Measurements from ENCODE around the gene ACTR3.

The ACTR3 gene

DNA sequence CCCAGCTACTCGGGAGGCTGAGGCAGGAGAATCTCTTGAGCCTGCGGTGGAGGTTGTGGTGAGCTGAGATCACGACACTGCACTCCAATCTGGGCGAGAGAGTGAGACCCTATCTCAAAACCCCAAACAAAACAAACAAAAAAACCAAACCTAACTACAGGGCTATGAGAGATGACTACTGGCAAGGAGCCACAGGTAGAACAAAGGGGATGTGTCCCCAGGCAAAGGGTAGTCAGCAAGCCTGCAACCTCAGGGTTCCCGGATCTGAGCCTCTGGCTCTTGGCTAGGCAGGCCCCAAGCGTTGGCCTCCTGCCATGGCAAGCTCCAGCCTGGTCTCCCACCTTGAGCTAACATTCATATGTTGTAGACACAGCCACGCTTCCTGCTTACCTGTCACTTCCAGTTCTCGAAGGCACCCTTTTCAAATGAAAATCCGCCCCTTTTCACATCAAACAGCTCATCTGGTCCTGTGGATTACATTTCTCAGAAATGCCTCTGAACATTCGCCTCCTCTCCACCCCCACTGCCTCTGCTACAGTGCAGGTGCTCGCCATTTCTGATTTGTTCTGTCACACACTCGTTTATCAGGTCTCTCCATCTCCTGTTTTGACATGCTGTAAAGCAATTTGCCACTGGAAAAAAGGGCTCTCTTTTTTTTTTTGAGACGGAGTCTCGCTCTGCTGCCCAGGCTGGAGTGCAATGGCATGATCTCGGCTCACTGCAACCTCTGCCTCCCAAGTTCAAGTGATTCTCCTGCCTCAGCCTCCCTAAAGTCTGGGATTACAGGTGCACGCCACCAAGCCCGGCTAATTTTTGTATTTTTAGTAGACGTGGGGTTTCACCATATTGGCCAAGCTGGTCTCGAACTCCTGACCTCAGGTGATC, 13.1 kb upstream of the ACTR3 start:
- no peak for DNase-seq

DNA sequence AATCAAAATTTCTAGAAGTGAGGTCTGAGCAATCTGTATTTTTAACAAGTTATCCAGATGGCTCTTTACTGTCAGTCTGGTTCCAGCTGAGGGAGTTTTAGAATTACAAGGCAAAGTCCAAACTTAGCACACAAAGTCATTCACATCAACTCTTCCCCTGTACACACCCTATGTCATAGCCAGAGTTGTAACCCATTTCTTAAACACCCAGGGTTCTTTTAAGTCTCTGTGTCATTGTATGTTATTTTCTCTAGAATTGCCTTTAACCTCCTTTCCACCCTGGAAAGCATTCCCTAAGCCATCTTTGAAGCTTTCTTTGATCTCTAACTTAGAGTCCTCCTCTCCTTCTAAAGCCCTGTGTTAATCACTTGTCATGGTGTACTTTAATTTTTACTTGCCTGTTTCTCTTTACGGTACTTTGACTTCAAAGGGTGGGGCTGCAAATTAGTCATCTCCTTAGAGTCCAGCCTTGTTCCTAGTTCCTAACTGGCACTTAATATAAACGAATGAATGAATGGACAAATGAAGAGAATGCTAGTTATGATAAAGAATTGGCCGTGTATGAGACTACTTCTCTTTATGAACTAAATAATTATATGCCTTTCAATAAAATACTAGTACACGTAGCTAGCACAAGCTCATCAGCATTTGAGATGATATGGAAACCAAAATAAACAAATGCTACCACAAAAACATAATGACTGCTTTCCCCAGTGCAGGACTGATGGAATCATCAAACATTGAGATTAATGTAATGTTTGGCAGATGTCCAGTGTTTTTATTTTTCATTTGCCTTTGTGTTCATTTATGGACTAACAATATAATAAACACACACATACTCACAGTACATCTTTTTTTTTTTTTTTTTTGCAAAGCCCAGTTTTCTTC, 11.9 kb upstream of the ACTR3 start:
- no peak for DNase-seq

DNA sequence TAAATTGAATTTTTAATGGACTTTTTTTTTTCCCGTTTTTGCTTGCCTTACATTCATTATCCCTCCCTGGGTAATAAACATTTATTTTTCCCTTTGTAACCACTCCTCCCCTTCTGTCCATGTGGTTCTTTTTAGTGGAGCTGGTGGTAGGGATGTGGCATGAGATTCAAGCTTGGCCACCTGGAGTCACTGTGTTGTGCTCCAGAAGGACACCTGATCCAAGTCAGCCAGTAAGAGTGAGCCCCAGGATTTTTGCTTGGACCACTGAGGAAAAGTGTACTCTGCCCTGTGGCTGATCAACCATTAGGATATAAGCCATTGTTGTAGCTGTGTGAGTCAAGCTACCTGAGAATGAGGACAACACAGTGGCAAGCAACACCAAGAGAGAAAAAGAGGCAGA, 11.1 kb upstream of the ACTR3 start:
- no peak for DNase-seq

DNA sequence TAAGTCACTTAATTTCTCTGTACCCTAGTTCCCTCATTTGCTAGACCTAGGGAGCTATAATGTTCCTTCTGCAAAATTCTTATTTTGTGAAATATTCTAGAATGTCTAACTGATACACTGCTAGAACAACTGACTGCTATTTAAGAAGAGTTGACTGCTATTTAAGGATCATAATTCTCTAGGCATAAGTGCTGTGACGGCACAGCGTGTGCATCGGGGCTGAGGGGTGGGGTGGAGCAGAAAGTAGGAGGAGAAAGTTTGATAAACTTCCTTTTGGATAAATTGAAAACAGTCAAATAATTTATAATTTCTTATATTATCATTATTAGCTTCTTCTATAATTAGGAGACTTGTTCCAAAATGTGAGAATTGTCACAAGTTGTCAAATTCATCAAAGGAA, 10.4 kb upstream of the ACTR3 start:
- no peak for DNase-seq

DNA sequence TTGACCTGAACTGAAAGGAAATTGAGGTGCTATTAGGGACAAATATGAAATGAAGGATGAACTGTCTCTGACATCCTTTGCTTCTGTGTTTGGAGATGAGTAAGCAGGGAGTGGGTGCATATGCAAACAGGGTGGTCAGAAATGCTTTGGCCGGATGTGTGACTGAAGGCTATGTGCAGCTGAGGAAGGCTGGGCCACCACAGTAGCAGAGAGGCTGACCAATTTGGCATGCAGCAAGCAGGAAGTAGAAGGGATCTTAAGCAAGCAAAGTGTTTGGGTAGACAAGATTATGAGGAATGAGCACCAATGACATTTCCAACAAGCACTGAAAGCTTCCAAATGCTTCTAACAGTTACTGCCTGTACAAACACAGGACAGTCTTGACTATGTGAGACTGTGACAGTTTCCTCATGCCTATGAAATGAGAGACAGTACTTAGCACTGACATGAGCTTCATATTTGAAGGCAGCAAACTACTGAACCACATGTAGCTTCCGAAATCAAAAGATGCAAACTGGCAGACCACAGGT, 3.3 kb upstream of the ACTR3 start:
- DNase-seq: no peak

DNA sequence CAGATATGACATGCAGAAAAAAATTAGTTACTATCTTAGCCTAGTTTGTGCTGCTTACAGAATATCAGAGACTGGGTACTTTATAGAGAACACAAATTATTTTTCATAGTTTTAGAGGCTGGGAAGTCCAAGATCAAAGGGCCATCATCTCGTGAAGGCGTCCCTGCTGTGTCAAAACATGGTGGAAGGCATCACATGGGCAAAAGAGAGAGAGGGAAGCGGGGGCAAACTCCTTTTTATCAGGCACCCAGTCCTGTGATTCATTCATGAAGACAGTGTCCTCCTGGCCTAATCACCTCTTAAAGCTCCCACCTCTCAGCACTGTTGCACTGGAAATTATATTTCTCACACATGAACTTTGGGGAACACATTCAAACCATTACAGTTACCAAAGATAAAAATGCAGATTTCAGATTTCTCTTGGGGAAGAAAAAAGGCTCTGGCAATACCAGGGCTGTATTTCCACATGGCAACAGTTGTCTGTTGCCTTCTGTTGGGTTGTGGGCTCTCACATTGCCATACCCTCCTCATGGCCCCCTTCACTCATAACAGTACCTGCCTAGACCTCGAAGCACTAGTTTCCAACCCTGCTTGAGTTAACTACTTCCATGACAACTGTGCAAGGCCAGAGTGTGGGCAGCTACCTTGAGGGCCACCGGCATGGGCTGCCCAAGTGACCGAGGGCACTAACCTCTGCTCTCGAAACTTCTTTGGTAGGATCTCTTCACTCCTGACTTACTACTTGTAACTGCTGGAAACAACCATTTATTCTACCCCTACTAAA, 2.7 kb upstream of the ACTR3 start:
- DNase-seq: no peak

DNA sequence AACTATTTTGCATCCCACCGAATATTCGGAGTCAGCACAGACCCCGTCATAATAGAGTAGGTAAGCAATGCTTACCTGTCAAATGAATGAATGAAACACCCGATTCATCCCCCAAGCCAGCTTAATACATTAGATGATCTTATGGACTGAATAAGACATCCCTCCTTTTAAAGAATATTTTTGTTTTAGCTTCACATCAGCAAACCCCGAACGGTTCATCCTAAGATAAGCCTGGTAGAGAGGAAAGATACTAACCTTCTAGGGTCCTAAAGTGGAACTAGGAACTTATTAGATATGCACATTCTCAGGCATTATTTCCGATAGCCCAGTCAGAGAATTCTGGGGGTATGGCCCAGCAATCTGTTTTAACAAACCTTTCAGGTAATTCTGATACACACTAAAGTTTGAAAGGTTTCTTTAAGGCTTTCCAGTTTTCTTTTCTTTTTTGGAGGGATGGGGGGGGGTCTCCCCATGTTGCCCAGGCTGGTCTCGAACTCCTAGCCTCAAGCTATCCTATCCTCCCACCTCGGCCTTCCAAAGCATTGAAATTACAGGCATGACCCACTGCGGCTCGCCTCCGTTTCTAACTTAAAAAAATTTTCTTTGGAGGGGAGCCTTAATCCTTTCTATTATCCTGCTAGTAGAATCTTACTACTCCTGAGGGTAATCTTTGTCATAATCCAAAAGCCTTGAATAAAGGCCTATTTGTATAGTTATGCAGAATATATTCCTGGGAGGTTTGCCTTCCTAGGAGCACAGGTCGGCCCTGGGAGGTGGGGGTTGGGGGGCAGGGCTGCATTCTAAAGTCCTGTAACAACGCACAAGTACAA, 1.0 kb upstream of the ACTR3 start:
- no peak for DNase-seq

DNA sequence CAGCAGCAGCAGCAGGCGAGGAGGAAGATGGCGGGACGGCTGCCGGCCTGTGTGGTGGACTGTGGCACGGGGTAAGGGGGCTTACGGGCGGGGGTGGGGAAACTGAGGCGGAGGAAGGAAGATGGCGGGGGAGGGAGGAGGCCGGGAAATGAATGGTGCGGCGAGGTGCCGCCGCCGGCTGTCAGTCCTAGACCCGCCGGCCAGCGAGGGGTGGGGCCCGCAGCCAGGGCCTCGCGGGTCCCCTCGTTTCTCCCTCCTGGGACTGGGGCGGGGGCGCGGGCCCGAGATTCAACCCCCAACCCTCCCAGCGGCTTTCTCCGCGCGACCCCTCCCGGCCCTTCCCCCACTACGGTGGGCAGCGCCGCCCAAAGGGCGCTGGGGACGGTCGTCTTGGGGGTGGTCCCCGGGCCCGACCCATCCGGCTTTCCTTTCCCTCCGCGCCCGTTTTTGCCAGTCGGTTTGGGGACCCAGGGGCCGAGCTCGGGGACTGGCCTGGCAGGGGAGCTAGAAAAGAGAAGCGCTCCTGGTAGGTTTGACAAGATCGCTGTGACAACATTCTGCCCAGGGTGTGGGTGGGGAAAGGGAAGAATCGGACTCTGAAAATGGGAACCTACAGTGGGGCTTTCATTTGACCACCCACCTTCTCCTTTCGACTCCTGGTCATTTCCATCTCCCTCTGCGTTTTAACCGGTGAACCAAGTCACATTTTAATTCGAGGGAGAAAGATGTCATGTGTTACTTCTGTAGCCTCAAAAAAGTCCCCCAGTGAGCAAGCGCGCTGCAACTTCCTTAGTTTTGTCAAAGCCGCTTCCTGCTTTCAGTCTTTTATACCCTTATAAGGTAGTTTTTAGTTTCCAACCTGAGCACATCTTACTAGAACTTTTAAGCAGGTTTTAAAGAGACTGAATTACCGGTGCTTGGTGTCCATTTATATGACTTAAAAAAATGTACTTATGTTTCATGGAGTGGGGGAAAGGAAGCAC, 655 bp downstream of the ACTR3 start:
- peak; percentile 71 for DNase-seq

DNA sequence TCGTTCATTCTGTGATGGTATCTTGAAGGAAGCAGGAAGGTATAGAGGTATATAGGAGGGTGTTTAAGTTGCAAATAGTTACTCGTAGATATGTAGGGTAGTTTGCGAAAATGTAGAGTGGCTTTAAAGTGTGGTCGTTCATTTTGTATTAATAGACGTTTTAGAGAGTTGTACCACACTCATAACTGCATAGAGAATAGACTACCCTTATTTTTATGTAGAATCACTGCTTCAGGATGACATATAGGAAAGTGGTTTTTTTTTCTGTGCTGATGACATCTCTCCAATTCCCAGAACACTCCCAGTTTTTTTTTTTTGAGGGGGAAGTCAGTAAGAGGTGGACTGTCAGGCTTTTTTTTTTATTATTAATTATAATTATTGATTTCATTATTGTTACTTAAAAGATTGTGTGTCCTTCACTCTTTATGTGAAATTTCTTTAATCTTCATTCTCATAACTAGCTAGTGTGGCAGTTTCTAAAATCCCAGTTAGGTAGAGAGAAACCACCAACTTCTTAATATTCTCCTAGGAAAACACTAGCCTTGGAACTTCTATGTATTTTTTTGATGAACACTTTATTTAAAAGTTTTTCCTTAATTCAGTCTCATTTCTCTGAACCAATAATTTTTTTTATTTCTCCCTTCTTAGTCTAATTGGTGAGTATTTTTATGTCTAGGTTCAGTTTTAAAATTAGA, 1.5 kb downstream of the ACTR3 start:
- DNase-seq: no peak

DNA sequence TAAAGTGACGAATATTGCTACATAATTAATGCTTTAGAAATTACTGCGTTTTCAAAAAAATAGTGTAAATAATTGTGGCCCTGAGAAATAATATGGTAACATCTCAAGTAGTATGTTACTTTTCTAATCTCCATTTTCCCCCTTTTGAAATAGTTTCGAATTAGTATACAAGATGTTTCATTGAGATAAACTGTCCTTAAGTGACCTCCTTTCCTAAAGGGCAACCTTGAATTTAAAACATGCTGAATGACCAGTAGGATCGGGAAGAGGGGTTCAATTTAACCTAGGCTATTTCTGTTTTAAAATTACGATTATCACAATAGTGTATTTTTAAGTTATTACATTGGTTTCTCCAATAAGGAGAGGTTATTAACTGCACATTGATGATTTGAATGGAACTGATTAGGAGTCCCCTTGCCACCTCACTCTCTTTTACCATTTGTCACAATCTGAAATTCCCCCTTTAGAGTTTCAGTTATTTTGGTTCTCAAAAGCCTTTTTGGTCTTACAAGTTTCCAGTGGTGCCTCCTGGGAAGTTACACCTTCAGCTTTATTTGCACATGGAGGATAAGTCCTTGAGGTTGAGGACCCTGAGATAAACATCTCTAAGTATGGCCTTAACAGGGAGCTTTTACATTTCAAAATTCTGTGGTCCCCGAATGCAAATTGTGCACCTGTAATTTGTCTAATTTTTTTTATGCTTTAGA, 2.3 kb downstream of the ACTR3 start:
- DNase-seq: no peak

DNA sequence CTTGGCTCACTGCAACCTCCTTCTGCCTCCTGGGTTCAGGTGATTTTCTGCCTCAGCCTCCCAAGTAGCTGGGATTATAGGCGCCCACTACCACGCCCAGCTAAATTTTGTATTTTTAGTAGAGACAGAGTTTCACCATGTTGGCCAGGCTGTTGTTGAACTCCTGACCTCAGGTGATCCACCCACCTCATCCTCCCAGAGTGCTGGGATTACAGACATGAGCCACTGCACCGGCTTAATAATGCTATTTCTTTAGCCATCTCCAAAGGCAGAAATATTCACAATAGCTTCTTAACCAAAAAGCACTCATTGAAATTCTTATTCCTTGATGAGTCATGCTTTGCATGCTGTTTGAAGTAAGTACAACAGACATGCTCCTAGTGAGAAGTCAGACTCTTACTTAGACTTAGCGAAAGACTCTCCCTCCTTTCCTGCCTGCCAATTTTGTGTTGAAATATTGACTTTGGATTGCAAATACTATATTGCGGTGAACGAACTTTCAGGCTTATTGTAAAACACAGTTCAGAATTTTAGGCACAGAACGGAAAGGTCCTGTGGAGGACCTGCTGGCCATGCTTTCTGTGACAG, 4.4 kb downstream of the ACTR3 start:
- no peak for DNase-seq

DNA sequence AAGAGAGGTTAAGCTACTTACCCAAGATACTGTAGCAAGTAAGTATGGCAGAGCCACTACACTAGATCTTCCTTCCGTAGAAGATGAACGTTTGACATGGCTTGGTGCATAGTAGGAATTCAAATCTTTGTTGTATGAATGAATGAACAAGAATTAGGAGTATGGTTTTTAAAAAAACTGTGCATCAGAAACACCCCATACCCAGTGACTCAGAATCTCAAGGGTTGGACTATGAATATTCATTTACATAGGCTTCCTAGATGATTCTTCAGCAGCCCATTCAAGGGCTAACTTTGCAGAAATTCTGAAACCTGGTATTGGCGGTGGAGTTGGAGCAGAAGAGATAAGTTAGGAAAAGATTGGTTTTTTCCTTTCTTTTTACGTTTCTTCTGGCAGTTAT, 5.4 kb downstream of the ACTR3 start:
- DNase-seq: no peak

DNA sequence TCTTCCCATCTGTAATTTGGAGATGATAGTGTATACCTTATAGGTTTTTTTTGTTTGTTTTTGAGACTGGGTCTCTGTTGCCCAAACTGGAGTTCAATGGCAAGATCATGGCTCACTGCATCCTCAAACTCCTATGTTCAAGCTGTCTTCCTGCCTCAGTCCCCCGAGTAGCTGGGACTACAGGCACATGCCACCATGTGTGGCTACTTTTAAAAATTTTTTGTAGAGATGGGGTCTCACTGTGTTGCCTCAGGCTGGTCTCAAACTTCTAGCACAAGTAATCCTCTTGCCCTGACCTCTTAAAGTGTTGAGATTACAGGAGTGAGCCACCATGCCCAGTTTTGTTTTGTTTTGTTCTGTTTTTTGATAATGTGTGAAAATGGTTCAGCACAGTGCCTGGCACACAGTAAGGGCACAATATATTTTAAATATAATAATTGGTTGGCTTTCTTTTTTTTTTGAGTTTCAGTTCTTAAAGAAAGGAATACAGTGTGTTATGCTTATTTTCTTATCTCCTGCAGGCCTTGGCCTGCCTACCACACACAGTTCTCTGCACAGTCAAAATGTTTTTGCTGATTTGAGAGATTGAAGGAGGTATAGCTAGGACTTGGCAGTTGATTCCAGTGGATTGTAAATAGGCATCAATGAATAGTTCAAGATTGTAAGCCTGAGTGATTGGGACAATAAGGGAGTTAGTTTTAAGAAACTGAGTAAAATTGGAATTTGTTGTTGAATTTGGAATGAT, 6.1 kb downstream of the ACTR3 start:
- no peak for DNase-seq

DNA sequence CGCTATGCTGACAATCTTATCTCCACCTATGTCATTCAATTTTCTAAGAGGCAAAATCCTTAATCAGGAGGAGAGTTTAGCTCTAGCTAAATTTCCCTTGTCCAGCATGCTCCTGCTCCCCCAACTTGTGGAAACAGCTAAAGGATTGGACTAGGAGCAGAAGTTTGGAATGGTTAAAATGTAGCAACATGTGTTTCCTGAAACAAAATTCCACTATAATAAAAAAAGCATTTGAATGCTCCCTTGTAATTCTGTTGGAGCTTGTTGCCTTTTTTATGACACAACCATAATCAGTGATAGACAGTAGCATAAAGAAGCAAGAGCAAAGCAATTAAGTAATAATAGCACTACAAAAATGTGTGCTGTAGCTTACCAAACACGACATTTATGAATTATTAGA, 6.9 kb downstream of the ACTR3 start:
- no peak for DNase-seq

DNA sequence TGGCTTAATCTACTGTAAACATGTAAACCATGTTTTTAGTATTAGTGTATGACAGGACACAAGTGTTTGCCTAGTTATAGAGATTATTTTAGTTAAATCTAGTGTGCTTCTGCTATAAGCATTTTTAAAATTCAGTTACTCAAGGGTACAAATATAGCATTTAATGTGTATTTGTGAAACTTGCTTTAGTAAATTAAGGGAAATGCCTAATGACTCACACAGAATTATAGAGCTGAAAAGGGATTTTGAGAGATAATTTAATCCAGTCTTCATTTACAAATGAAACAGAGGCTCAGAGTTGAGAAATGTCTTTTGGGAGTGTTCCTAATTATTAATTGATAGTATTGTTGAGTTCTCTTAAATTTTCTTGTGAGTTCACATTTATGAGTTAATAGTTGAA, 8.2 kb downstream of the ACTR3 start:
- DNase-seq: no peak

DNA sequence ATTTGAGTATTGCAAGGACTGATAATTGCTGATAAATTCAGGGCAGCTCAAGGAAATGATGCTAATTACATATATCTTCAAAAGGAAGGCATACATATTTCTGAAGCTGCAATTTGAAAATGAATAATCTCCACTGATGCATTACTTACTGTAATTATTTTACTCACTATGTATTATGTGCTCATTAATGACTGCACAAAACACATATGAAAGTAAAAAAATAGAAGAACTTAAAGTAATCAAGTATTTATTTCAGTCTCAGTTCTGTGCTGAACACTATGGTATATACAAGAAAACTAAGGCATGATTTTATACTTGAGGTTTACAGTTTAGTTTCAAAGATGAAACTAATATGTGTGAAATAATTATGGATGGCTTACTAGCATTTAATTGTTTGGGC, 9.3 kb downstream of the ACTR3 start:
- no peak for DNase-seq

DNA sequence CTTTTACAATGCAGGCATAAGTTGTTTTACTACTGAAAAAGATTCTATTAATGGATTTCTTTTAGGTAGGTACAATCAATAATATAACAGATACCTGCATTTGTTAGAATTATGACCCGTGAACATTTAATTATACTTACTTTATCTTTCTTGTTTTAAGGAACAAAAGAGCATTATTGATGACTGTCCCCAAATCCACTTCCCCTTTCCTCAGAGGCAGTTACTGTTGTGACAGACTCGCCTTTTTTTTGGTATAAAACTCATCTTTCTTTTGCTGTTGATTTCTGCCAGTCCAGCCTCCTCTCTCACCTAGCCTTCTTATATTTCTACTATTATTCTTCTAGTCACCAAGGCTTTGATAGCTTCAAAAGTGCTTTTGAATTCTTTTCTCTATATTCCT, 12.1 kb downstream of the ACTR3 start:
- DNase-seq: no peak

DNA sequence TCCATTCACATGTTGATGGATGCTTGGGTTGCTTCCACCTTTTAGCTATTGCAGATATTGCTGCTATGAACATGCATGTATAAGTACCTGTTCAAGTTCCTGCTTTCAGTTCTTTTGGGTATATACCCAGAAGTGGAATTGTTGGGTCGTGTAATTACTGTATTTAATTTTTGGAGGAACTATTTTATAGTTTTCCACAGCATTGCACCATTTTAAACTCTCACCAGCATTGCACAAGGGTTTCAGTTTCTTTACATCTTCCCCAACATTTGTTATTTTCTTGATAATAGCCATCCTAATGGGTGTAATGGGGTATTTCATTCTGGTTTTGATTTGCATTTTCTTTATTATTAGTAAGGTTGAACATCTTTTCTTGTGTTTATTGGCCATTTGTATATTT, 16.0 kb downstream of the ACTR3 start:
- DNase-seq: no peak

Data from KG1 (cell line).